GM21447 (cell line): Measurements from ENCODE around the gene HEPACAM2.
A peak's percentile ranks its signal among the peaks of the same experiment; 100 is the strongest.

Experiments
- ATAC-seq: cut with Tn5 transposase; IDR thresholded peaks from one replicate; pipeline ENCODE4 v1.9.1; 2021; ENCODE audit not compliant: unreplicated experiment

HEPACAM2 gene

DNA sequence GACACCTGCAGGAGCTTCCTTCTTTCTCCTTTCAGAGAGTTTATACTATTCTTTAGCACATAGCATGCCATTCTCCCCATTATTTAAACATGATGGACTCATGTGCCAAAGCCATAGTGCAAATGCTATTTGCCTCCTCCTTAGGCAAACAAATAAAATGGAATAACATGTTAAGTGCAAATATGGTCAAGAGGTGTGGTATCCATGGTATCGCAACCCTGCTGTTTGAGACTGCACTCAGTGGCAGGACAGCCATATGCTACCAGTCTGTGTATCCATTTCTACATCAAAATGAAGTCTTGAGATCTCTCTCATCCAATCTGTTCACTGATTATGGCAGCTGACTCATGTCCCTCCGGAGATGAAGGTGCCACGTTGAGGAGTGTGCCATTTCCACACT, 22.8 kb downstream of the HEPACAM2 start:
- no peak for ATAC-seq

GRCh38 chr7:93202594-93203250, 23.5 kb downstream of the HEPACAM2 start:
- no peak for ATAC-seq

GRCh38 chr7:93198472-93198871, 27.8 kb downstream of the HEPACAM2 start:
- no peak for ATAC-seq

DNA sequence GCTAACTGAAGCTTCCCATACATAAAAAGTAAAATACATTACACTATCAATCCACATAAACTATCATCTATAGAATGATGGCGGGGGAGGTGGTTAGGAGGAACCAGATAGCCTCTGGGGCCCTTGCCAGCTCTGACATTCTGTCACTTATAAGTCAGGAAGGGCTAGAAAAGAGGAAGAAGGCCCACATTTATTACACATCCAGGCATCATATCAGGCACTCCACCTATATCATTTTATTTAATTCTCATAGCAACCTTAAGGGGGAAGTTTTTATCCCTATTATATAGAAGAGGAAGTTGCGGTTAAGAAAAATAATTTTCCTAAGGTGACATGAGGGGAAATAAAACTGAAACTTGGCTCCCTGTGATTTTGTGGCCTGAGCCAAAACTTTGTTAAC, 29.9 kb downstream of the HEPACAM2 start:
- no peak for ATAC-seq

DNA sequence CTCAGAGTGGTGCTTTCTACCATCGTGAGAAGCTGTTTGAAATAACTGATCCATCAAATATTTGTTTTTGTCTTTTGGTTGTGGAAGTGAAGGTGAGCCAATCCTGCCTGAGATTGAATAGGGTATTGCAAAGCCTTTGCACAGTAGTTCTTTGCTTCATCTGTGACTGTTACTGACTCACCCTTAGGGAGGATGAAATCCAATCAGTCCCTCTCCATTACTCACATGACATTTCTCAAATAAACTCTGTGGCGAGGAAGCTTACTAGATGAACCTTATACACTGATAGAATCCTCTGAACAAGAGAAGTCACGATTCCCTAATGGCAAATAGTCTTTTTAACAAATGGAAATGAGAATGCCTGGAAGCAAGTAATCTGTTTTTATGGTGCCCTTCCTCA, 31.9 kb downstream of the HEPACAM2 start:
- ATAC-seq, result no peak

GRCh38 chr7:93188870-93189634, 37.2 kb downstream of the HEPACAM2 start:
- no peak for ATAC-seq

GRCh38 chr7:93185303-93186027, 40.8 kb downstream of the HEPACAM2 start:
- ATAC-seq, result no peak

- no peak for ATAC-seq
Observed at GRCh38 chr7:93179173-93179572, 47.1 kb downstream of the HEPACAM2 start.

DNA sequence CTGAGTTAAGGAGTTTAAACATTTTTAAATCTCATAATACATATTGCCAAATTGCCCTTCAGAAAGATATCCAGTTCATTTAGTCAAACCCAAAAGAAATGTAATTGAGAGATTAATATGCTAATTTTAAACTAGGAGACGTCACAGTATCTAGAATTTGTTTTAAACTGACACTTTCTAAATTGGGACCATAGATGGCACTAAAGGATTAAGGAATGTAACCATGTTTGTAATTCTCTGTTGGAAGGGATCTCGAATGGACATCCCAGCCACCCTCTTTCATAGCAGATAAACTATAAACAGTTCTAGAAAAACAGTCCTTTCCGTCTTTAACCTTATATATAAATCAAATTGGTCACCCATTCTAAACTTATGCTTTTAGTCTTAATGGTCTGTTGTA, 48.1 kb downstream of the HEPACAM2 start:
- ATAC-seq, result no peak

DNA sequence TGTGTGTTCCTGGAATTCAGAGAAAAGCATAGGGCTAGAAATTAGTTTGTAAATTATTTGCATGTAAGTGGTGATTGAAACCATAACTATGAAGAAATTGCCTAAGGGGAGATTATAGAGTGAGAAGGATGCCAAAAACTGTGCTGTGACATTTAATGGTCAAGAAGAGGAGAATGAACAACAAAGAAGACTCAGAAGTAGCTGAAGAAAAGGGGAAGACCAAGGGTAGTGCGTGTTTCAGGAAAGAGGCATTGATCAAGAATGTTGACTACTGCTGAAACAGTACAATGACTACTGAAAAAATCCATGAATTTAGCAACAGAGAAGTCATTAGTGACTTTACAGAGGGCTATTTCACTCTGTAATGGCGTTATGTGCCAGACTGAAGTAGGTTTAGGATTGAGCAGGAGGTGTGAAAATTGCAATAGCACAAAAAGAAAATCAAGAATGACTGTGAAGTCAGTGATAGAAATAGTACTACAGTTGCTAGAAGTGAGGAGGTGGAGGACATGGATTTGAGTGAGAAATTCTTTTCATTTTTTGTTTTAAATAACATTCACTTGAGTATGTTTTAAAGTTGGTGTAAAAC, 49.2 kb downstream of the HEPACAM2 start:
- ATAC-seq, result no peak

GRCh38 chr7:93175219-93175618, 51.0 kb downstream of the HEPACAM2 start:
- ATAC-seq, result no peak

DNA sequence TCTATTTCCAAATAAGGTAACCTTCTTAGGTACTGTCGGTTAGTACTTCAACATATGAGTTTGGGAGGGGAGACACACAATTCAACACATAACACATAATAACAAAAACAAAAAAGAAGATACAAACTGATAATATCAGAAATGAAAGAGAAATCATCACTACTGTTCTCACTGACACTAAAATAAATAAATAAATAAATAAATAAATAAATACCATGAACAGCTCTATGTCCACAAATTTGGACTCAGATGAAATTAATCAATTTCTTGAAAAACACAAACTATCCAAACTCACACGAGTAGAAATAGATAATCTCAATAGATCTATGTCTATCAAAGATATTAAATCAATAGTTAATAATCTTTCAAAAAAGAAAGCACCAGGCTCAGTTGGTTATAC, 53.6 kb downstream of the HEPACAM2 start:
- ATAC-seq, result no peak

- ATAC-seq, result no peak
Observed at GRCh38 chr7:93171606-93172226, 54.6 kb downstream of the HEPACAM2 start.

DNA sequence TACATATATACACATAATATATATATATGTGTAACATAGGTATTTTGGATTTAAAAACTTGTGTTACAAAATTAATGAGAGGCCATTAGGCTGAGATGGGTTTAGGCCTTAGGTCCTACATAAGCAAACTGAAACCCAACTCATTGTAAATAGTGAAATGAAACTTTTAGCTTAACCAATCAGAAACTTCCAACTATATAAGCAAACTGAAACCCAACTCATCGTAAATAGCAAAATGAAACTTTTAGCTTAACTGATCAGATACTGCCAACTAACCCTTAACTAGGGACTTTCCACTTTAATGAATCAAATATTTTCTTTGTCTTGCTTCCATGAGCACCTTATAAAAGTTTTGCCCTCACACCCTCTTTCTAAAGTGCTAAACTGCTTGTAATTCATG, 60.8 kb downstream of the HEPACAM2 start:
- ATAC-seq, result peak; percentile 99

- no peak for ATAC-seq
Observed at GRCh38 chr7:93164766-93165165, 61.5 kb downstream of the HEPACAM2 start.

GRCh38 chr7:93161181-93161762, 65.0 kb downstream of the HEPACAM2 start:
- no peak for ATAC-seq

DNA sequence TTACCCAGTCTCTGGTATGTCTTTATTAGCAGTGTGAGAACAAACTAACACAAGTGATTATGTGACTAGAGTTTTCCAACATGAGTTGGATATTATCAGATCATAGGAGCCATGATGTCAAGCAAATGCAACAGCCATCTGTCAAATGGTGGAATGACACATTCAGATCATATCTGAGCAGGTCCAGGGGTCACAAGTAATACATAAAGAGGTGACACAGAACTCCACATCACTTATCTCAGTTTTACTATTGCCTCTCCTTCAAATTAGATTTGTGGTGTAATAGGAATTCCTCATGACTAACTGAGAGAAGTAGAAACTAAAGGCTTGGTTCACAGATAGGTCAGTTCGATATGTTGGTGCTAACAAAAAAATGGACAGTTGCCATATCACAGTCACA, 65.9 kb downstream of the HEPACAM2 start:
- no peak for ATAC-seq

- ATAC-seq, result no peak
Observed at GRCh38 chr7:93159490-93159889, 66.8 kb downstream of the HEPACAM2 start.

DNA sequence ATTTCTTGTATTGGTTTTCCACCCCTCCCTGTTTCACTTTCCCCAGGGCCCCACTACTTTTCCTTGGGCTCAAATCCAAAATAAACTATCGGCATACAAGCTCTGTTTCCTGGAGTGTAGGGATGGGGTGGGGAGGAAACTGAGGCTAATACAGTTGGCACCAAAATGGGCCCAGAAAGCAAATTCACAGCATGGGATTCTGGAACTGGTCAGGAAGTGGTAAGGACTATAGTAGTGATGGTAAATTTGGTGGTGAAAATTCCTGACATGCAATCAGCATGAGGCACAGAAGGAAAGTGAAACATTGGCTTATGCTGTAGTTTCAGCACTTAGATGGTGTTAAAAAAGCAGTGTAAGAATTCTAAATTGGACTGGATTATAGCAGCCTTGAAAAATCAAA, 69.4 kb downstream of the HEPACAM2 start:
- ATAC-seq, result no peak

DNA sequence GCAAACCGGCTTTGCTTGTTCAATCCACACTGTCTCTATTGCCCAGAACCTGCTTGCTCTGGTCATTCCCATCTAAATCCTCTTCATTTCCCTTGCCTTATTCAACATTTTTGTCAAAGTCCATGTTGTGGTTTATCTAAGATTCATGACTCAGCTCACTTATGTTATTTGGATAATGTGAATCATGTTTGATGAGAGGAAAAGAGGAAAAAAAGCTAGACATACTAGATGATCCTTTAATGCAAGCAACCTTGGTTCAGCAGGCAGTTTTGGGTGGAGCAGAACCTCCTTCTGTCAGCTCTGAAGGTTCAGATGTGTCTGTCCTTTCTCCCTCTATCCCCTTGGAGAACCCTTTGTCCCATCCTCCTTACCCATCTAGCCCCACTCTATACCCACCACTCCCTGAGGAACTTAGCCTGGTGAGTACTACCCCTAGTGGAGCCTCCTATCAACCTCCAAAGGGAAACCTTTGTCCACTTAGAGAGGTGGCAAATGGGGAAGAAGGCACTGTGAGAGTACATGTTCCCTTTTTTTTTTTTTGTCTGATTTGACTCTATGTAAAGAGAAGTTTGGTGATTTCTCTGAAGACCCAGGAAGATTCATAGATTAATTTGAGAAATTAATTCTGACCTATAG, 76.0 kb downstream of the HEPACAM2 start:
- ATAC-seq, result no peak
